UCSD-AML1 (cell line): ENCODE data around the gene UBL4B.
A peak's percentile ranks its signal among the peaks of the same experiment; 100 is the strongest.

ENCODE experiments used
- DNase-seq: peaks from one replicate; lab custom pipeline; 2025; ENCODE audit not compliant: unreplicated experiment; lab: John Stamatoyannopoulos, UW

The UBL4B gene

DNA sequence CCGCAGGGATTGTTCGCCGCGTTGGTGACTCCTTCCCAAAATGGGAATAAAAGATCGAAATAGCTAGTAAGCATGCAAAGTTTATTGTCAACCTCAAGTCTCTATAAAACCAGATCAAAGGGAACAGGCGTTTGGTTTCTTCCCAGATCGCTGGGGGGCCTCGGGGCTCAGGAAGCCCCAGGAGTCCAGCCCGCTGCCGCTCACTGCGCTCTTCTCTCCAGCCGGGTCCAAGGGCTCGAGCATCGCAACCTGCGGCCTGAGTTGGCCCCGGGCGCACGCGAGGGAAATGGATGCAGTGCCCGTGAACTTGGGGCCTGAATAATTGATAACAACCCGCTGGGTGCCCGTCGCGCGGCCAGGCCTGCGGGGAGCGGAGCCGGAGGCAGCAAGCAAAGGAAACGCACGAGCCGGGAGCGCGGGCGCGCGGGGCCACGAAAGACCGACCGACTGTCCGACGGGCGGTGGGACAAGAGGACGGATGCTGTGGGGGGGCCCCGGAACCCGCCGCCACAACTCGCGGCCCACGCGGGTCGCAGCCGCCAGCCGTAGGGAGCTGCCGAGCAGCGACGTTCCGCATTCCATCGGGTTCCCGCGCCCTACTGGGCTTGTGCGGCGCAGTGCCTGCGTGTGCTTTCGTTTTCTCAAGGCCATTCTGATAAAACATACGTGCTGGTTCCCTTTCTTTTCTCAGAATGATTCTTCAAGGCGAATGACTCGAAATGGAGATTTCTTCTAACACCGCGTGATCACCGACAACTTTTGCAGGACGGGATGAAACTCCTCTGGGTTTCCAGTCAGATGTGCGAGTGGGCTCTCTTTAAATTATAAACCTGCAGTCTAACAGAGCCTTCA lies 27.8 kb upstream of the UBL4B start:
- peak; percentile 45 for DNase-seq

GRCh38 chr1:110085671-110086070 lies 26.6 kb upstream of the UBL4B start:
- DNase-seq: no peak

GRCh38 chr1:110086961-110087360 lies 25.3 kb upstream of the UBL4B start:
- DNase-seq: no peak

DNA sequence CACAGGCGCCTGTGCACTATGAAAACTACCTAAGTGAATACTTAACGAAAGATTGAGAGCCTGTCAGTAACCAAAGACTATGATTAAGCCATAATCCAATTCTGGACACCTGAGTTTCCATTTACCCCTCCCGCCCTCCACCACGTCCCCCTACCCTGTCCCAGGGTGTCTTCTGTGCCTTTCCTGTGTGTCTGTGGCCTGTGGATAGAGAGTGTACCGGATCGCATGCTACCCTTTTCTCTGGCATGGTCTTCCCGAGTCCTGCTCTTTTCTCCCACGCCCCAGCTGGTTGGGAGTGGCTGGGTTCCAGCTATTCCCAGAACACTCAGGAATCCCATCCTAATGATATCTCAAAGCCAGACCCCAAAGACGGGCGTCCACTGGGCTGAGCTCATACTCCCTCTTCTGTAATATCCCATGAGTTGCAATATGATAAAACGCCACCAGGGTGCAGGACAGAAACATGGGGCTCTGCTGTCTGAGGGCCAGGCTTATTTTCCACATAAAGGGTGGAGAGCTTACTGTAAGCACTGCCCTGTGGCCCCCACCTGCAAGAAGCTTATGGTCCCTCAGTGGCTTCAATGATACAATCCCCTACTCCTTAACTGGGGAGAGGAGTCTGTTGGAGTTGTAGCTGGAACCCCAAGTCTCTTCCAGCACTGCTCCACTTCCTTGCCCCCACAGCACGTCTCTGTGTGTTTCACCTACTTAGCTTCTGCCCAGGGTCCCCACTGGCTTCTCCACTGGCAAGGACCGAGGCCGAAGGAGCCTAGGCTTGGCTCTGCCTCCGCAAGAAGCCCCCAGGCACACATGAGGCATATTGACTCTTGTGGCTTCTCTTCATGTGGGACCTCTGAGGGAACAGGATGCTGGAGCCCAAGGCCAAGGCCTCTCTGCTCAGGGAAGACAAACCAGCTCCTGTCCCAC lies 24.2 kb upstream of the UBL4B start:
- peak; percentile 33 for DNase-seq

- no peak for DNase-seq
Observed at GRCh38 chr1:110088739-110089316, 23.4 kb upstream of the UBL4B start.

DNA sequence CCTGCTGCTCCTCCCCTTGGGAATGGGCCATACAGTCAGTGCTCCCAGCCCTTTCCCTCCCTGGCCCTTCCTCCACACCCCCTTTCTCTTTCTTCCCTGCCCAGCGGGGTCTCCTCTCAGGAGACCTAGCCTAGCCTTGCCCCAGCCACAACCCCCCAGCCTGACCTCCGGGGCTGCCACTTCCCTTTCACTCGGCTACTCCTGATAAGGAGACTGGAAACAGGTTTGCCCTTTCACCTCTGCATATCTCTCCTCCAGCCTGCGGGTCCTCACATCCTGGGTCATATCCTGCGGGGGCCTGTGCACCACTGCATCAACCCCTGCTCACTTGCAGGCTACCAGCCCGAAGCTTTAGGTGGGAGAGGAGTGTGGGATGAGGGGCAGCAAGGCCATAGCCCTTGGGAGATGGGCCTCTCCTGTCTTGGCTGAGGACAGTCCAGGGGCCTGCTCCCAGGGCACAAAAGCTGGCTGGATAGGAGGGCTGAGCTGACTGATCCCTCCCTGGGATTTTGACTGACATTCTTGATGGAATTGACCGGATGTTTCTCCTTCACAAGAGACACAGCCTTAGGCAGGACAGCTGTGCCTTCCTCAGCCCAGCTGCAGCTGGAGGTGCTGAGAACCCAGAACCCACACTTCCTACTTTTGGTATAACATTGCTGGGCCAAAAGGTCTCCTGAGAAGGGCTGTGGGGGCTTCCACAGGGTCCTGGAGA lies 22.5 kb upstream of the UBL4B start:
- peak; percentile 32 for DNase-seq

GRCh38 chr1:110091381-110091780 lies 20.9 kb upstream of the UBL4B start:
- no peak for DNase-seq

DNA sequence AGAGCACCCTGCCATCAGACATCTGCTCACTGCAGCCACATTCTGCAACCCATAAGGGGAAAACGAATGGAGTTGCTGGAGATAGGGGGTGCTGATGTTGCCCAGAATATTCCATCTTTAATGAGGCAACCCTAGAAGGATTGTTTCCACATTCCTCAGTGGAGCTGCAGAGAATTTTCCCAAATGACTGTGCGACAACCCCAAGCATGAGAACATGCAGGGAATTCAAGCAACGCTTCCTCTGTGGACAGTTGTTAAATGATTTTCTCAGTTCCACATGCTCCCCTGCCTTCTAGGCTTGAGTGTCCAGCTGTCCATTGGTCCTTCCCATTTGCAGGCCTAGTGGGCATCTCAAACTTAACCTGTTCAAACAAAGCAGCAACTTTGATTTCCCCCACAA lies 20.5 kb upstream of the UBL4B start:
- DNase-seq: no peak

DNA sequence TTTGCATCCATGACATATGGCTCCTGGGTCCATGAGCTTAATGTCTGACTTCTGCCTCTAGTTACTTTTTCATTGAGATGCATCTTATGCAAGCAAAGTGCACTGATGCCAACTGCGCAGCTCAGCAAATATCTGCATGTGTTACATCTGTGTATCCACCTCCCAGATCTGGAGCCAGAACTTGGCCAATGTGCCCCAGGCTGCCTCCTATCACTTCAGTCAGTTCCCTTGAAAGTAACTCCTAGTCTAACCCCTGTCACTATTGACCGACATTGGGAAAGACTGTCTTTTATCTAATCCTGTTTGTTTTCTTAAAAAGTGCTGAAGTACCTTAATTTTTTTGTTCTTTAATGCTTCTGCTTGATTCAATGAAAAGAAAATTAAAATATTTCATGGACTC lies 19.3 kb upstream of the UBL4B start:
- no peak for DNase-seq

DNA sequence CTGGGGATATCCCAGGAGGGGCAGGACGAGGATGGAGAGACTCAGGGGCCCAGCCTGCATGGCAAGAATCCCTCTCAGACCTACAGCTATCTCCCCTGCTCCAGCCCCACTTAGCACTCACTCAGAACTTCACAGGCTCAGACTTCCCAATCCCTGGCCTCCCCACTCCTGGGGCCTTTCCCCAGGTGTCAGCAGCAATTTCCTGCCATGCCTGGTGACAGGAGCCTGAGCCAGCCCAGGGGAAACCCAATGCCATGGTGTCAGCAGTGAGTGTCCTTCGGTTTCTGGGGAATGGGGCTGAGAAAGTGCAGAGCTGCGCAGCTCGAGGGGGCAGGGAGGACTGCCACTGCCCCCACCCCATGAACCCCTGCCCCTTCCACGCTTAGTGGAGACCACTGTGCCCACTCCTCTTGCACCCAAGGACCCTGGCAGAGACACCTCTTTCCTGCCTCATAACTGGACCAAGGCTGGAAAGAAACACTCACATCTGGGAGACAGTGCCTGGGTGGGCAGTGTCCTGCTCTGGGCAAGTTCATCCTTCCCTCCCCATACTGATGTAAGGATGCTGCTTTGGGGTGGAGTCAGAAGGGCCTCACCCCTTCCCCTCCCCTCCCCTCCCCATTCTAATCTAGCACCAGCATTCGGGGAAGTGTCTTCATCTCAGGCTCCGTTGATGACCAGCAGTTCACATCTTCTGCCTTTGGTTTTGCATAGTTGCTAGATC lies 17.1 kb upstream of the UBL4B start:
- no peak for DNase-seq

DNA sequence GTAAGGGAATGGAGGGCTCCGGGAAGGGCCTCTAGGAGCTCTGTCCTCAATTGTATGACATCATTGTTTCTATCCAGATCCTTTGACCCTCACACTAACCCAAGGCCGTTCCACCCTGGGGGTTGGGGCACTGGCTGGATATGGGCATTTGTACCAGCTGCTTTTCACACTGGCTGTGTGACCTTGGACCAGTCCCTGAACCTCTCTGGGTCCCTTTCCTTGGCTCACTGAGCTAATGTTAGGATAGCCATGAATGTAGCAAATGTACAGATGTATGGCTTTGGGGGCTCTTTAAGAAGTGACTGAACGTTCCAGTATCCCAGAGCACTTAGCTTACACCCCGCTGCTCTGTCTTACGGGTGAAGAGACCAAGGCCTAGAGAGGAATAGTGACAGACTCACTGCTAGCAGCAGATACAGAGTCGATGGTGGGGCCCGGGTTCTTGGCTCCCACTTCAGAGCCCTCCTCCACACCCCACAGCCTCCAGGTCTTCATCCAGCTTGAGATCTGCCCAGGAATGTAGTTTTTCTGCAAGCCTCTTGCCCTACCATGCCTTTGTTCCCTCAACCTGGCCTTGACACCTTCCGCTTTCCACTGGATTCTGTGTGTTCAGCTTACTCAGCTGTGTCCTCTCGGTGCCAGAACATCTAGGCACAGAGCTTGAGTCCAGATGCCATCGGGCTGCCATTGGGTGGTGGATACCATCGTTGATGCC lies 14.6 kb upstream of the UBL4B start:
- DNase-seq: no peak

- DNase-seq: no peak
Observed at GRCh38 chr1:110098222-110099026, 13.8 kb upstream of the UBL4B start.

- DNase-seq: no peak
Observed at GRCh38 chr1:110100335-110100734, 11.9 kb upstream of the UBL4B start.

DNA sequence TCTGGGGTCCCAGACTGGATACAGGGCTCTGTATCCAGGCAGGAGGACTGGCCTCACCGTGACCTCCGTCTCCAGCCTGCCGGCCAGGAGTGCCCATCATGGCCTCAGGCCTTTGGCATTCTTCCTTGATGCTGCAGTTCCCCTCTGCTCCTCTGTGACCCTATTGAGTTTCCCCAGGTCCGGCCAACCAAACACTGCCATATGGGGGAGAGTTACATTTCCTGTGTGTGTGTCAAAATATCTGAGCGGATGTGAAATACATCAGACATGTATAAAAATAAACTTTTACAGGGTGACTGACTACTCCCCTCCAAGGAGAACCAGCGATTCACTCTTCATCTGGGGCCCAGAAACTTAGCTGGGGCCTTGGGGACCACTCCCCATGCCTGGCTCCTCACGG lies 10.2 kb upstream of the UBL4B start:
- DNase-seq: peak; percentile 39

DNA sequence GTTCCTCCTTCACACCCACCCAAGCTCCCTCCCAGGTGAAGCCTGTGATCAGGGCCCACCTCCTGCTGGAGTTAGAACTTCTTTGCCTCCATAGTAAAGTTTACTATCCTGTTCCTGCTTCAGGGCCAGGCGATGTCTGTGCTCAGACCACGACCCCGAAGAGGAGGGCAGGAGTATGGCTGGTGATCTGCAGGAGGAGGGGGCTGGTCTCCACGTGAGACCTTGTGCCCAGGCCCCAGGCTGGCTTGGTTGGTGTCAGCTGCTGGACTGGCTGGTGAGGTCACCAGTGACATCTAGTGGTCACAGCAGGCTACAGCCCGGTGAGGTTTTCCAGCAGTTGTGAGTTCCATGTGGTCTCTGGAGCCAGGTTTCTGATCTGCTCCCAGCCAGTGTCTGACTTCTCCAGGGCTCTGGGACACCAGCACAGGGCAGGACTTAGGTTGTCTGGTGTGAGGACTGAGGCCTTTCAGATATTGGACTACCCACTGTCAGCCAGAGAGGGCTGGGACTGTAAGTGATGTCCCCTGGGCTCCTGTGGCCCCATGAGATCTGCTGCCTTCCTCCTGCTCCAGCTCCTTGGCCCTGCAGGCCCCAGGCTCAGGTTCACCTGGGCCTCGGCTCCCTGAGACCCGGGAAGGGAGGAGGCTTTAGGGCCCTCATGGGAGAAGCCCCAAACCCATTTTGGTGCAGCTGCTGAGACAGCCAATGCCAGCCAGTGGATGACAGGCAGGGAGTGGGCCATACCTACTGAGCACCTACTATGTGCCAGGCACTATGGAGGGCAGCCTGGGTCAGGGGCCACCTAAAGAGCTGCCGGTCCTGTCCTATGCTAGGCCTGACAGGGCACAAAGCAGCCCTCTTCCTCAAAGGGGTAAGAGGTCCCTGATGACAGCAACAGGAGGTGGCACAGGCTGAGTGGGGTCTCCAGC lies 6.0 kb upstream of the UBL4B start:
- peak; percentile 73 for DNase-seq

- DNase-seq: no peak
Observed at GRCh38 chr1:110107867-110108469, 4.3 kb upstream of the UBL4B start.

GRCh38 chr1:110111081-110111480 lies 1.2 kb upstream of the UBL4B start:
- DNase-seq: no peak
